ENCODE measurements around the gene MCTP1.

The MCTP1 gene

DNA sequence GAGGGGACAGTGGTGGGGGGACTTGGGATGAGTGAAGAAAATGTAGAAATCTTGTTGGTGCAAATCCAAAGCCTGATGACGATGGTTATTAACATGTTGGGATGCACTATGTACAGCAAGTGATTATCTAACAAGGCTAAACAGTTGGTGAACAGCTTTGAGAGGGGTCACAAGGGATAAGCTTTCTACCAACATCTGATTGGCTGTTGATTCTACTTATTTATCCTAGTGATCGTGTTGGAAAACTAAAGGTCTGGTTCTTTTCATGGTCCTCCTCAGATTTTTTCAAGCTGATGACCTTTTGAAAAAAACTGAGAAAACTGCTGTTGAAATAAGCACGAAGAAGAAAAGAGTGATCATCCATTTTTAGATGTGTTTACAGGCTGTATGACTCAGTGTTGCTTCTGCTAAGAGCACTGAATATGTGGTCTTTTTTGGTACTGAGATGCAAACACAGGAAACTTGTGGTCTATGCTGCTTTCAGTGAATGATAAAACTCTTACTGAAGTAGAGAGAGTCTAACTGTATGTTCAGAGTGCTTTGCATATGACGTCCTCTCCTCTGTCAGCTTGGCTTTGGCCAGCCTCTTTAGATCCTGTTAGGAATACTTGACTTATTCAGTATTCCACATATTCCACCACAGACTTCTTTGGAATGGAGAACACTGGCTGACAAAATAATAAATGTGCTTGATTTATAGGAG lies 491.6 kb downstream of the MCTP1 start:
- no peak for DNase-seq

- DNase-seq = no peak
Observed at GRCh38 chr5:94791829-94792228, 493.1 kb downstream of the MCTP1 start.

GRCh38 chr5:94788527-94788926 lies 496.4 kb downstream of the MCTP1 start:
- DNase-seq = no peak

- DNase-seq = no peak
Observed at GRCh38 chr5:94784536-94785505, 500.1 kb downstream of the MCTP1 start.

DNA sequence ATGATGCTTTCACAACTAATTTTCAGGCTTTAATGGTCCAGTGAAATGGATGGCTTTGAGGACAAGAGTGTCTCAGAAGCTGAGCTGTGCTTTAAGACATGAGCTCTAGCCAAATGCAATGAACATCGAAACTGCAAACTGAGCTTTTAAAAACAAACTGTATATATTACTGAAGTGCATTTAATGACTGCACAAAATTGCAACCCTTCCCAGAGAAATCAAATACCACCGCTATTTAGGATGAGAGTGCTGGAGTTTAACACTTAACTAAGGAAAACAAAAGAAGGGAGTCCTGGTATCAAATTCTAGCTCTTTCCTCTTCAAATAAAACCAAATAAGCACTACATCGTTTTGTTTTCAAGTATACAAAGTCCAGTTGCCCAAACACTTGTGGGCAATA lies 502.5 kb downstream of the MCTP1 start:
- no peak for DNase-seq

DNA sequence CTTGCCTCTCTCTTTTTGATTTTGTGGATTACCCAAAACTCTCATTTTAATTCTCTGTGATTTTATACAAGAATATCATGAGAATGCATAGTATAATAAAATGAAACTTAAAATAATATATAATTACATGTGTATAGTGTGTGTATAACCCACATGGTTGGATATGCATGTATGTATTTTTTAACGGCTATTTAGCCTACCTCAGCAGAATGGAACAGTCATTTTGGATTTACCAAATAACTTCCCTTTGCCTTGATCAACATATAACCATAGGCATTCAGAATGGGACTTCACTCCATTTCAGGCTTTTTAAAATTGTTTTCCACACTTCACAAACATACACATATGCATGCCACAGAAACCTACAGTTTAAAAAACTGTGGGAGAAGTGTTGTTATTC lies 505.2 kb downstream of the MCTP1 start:
- DNase-seq = no peak

GRCh38 chr5:94778732-94779131 lies 506.2 kb downstream of the MCTP1 start:
- DNase-seq = no peak

GRCh38 chr5:94778299-94778698 lies 506.6 kb downstream of the MCTP1 start:
- DNase-seq = no peak

- no peak for DNase-seq
Observed at GRCh38 chr5:94777056-94777880, 507.6 kb downstream of the MCTP1 start.

- no peak for DNase-seq
Observed at GRCh38 chr5:94776167-94776566, 508.7 kb downstream of the MCTP1 start.

DNA sequence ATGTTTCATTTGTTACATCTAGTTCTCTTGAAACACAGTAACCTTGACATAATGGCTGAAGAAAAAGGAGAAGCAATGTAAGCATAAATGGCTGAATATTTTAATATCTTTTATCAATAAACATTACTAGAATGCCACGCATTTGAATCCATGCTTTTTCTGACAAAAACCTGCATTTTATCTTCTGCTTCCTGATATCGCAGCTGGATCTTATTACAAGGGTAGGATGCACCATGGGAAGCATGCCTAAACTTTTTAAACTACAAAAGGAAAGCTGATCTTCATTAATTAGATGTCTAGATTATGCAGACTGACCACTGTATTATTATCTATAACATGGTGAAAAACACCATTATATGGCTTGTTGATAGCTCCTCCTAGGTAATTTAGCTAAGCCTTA lies 509.8 kb downstream of the MCTP1 start:
- no peak for DNase-seq

DNA sequence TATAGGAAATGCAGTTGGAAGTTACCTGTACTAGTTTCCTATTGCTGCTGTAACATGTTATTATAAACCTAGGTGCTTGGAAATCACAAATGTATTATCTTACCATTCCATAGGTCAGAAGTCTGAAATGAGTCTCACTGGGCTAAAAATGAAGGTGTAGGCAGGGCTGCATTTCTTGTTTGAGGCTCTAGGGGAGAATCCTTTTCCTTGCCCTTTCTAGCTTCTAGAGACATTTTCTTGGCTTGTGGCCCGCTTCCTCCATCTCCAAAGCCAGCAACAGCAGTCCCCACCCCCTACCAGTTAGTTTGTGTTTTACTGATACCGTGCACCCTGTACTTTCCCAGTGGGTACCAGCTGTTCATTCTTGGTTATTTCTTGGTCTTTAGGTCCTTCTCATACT lies 513.2 kb downstream of the MCTP1 start:
- DNase-seq = no peak

GRCh38 chr5:94769996-94770395 lies 514.9 kb downstream of the MCTP1 start:
- DNase-seq = no peak

GRCh38 chr5:94761786-94762185 lies 523.1 kb downstream of the MCTP1 start:
- DNase-seq = no peak

- DNase-seq = no peak
Observed at GRCh38 chr5:94761055-94761454, 523.8 kb downstream of the MCTP1 start.

DNA sequence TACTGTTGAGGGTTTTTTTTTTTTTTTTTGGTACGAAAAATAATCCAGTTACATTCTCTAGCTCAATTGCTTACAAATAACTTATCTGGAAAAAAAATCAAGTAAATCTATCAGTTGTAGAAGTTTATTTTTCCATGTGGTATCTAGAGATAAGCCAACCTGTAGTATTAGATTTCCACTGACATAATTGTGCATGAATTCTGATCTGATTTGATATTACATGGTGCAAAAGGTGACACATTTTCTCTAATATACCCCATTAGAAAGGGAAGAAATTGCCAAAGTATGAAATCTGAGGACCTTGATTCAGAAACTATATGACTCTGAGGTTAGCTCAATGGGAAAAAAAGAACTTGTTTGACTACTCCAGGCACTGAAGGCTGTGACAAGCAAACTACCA lies 524.9 kb downstream of the MCTP1 start:
- DNase-seq = no peak

- DNase-seq = no peak
Observed at GRCh38 chr5:94759022-94759421, 525.9 kb downstream of the MCTP1 start.

- no peak for DNase-seq
Observed at GRCh38 chr5:94754824-94755223, 530.1 kb downstream of the MCTP1 start.

DNA sequence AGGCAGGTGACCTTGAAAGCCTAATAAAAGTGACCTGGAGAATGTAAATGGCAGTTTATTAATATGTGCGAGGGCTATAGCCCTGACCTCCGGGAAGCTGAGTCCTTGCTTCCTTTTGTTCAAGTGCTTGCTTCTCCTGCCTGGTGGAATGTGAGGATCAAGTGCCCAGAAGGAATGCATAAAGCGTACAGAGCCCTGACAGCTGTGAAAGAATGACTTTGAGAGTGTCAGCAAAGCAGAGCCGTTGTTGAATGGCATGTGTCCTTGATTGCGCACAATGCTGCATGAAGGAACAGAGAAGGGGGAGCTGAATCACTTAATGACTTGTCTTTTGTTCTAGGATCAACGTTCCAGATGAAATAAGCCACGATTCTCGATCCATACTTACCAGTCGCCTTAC lies 533.4 kb downstream of the MCTP1 start:
- no peak for DNase-seq

DNA sequence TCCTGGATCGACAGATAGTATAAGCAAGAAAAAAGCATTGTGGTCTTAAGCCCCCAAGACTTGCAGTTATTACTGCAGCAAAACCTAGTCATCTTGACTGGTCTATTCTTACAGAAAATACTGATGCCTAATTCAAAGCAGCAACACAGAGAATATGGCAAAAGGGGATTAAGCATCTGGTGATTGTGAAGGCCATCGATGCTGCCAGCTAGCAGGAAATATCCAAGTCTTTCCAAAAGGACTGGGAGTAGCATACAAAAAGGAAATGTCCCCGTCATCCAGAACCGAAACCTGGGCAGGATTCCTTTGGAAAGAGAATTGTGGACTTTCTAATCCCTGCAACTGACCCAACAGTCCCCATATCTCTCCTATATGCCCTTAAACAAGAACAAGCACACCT lies 534.2 kb downstream of the MCTP1 start:
- DNase-seq = no peak

DNA sequence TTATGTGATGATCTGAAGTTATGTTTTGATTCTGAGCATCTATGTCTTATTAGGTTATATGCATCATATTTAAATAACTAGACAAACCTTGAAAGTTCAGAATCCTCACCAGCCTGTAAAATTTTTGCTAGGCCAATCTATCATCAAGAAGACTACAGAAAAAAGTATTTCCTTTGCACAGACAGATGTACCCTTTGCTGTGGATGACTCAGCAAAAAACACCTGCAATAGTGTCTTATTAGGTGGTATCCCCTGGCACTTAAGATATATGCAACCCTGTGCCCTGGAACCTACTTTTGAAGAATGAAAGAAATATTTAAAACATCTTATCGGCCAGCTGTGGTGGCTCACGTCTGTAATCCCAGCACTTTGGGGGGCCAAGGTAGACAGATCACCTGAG lies 535.9 kb downstream of the MCTP1 start:
- DNase-seq = no peak

DNA sequence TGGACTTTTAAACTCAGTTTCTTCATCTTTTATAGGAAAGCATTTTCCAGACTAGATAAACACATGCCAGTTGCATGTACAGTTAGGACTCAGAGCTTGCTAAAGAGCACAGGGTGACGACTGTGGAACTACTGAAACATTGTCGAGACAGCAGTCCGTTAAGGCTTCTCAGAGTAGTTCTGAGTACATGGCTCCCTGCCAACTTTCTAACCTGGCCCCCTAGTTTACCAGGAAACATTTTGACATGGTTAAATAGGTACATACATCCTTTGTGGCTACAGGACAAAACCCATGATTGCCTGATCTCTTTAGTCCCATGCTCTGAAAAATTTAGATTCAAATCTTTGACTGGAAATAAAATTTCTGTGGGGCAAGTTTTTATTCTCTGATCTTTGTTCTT lies 536.7 kb downstream of the MCTP1 start:
- no peak for DNase-seq

DNA sequence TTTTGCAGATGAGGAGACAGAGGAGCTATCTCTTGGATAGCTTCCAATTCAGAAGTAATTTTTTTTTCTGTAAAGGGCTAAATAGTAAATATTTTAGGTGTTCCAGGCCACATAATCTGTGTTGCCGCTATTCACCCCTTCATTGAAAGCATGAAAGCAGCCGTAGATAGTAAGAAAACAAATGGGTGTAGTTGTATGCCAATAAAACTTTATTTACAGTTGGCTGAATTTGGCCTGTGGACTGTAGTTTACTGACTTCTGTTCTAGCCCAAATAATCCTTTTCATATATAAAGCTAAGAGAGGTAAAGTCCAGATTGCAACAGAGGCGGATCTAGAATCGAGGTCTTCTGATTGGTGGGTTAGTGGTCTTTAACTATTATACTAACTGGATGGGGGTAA lies 537.5 kb downstream of the MCTP1 start:
- DNase-seq = no peak
